ENCODE data around the gene ACTR6. TPM values are rescaled to one million over a fixed set of nuclear protein-coding genes. Genes with fewer than 3 reads are reported as not detected.
"Not testable (repeated sequence)": the region's sequence is repeated elsewhere in the genome, so short reads cannot be mapped to it uniquely, and the experiment has no call there.

Gene ACTR6
- total and polyA plus RNA-seq, 2 experiments from 2014 or later = 15.8 to 28.0 TPM

DNA sequence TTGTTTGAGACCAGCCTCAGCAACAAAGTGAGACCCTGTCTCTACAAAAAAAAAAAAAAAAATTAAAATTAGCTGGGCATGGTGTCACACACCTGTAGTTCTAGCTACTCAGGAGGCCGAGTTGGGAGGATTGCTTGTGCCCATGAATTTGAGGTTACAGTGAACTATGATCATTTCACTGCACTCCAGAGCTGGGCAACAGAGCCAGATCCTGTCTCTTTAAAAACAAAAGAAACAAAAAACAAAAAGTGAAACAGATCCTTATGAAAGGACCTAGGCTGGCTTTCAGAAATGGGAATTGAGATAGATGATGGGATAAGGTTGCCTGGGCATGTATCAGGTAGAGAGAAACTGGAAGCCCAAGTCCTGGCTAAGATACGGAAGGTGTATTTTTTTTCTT, 13.9 kb downstream of the ACTR6 start:
- H3K4me1 ChIP-seq (ENCODE audit: low read depth) = no peaks in the 10 kb centered on the region
- no peak for DNase-seq (ENCODE audit: low read depth in 1 of 2, low spot score in 1 of 2)
- no peaks in the 10 kb centered on the region for H3K27me3 ChIP-seq
- peaks cover 49% of the 10 kb centered on the region for H3K36me3 ChIP-seq
- no peaks in the 10 kb centered on the region for H3K9me3 ChIP-seq (ENCODE audit: low read depth)
- H3K27ac ChIP-seq = no peak overlapping the region
- no peak for TF ChIP-seq CTCF (IDR thresholded peaks at IDR 0.05; ENCODE audit: low read depth, low read length)
- no peak overlapping the region for H3K4me3 ChIP-seq

DNA sequence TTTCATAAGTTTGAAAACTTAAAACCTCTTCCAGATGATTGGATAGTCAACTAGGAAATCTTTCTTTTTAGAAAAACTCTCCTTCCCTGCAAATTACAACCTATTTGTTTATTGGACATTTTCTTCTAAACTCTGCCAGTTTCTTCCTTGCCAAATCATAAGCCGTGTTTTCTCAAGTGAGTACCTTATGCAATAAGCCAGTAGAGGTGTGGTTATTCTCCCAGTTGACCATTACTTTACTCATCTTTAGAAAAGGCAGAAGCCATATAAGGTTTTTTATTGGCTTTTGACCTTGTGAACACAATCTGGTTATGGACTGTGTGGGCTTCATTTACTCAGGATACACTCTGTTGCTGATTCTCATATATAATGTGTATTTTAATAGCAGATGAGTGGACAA, 14.6 kb downstream of the ACTR6 start:
- peaks cover 49% of the 10 kb centered on the region for H3K36me3 ChIP-seq
- H3K27ac ChIP-seq = no peak overlapping the region
- no peak overlapping the region for H3K4me3 ChIP-seq
- no peaks in the 10 kb centered on the region for H3K4me1 ChIP-seq (ENCODE audit: low read depth)
- no peak for TF ChIP-seq CTCF (IDR thresholded peaks at IDR 0.05; ENCODE audit: low read depth, low read length)
- H3K27me3 ChIP-seq = no peaks in the 10 kb centered on the region
- H3K9me3 ChIP-seq (ENCODE audit: low read depth) = no peaks in the 10 kb centered on the region
- DNase-seq (ENCODE audit: low read depth in 1 of 2, low spot score in 1 of 2) = no peak

DNA sequence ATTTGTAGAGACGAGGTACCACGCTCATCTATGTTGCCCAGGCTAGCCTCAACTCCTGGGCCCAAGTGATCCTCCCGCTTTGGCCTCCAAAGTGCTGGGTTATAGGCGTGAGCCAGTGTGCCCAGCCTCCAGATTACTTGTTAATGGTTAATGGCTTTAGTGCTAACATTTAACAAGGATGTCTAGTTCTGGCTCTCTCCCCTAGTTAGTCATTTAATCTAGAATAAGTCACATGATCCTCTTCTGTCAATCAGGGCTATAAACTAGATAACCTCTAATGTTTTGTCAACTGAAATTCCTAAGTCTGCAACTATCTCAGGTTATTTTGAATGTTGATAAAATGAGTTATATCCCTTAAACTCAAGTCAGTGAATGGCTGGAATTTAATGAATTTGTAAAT, 15.7 kb downstream of the ACTR6 start:
- H3K36me3 ChIP-seq = peaks cover 44% of the 10 kb centered on the region
- TF ChIP-seq CTCF (IDR thresholded peaks at IDR 0.05; ENCODE audit: low read depth, low read length) = no peak
- DNase-seq (ENCODE audit: low read depth in 1 of 2, low spot score in 1 of 2) = no peak

DNA sequence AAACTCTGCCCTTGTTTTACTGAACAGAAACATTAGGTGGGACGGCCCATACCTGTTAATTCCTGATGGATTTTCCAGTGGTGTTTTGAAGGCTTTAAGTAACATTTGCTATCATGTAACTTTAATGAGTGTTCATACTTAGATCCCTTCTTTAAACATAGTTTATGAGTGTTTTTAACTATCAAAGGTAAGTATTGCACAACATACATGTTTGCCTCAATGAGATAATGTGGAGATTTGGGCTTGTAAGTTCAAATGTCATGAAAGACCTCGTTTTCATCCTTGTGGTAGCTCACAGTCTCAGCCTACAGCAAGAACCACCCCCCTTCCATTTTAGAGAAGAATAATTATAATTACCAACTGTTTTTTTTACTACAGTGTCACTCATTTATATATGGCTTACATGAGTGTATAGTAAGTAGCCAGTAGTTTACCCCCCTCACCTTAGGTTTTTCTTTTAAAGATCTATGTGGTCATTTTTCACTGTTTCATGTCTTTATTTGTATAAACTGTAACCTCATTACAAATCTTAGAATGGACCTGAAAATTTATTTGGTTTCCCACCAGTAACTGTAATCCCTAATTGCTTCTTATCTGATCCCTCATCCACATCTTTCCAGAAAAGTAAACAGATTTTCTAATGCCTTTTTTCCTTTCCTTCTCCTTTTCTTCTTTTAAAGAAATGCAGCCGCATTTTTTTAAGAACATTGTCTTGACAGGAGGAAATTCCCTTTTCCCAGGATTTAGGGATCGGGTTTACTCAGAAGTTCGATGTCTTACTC, 18.9 kb downstream of the ACTR6 start:
- H3K4me1 ChIP-seq (ENCODE audit: low read depth) = no peaks in the 10 kb centered on the region
- DNase-seq (ENCODE audit: low read depth in 1 of 2, low spot score in 1 of 2) = no peak
- H3K9me3 ChIP-seq (ENCODE audit: low read depth) = no peaks in the 10 kb centered on the region
- no peak overlapping the region for H3K4me3 ChIP-seq
- no peak overlapping the region for H3K27ac ChIP-seq
- peaks cover 47% of the 10 kb centered on the region for H3K36me3 ChIP-seq
- no peak for TF ChIP-seq CTCF (IDR thresholded peaks at IDR 0.05; ENCODE audit: low read depth, low read length)
- no peaks in the 10 kb centered on the region for H3K27me3 ChIP-seq

More for the DNA sequence above, 15.7 kb downstream of the ACTR6 start:
- Histone ChIP-seq H3K9me3 (ENCODE audit: low read depth) (no peaks in the 10 kb centered on the region), H3K27ac (no peak overlapping the region), H3K4me1 (ENCODE audit: low read depth) (no peaks in the 10 kb centered on the region), H3K4me3 (no peak overlapping the region), H3K27me3 (no peaks in the 10 kb centered on the region)

GRCh38 chr12:100221523-100221922, 20.9 kb downstream of the ACTR6 start:
- Histone ChIP-seq H3K4me1 (ENCODE audit: low read depth) (no peaks in the 10 kb centered on the region), H3K9me3 (ENCODE audit: low read depth) (no peaks in the 10 kb centered on the region), H3K4me3 (no peak overlapping the region), H3K27me3 (no peaks in the 10 kb centered on the region), H3K36me3 (peaks cover 48% of the 10 kb centered on the region), H3K27ac (no peak overlapping the region)
- DNase-seq (ENCODE audit: low read depth in 1 of 2, low spot score in 1 of 2) = no peak
- no peak for TF ChIP-seq CTCF (IDR thresholded peaks at IDR 0.05; ENCODE audit: low read depth, low read length)

GRCh38 chr12:100222173-100222572, 21.6 kb downstream of the ACTR6 start:
- H3K4me1 ChIP-seq (ENCODE audit: low read depth); H3K4me3 ChIP-seq; H3K27ac ChIP-seq; DNase-seq (ENCODE audit: low read depth in 1 of 2, low spot score in 1 of 2); H3K27me3 ChIP-seq; H3K9me3 ChIP-seq (ENCODE audit: low read depth): not testable (repeated sequence)
- peaks cover 48% of the 10 kb centered on the region for H3K36me3 ChIP-seq

Data from cardiac muscle cell (in vitro differentiated cells and primary cell).